Measurements from ENCODE around the gene SARDH. TPM values are rescaled to one million over a fixed set of nuclear protein-coding genes. Genes with fewer than 3 reads are reported as not detected.

Gene SARDH, protein sequence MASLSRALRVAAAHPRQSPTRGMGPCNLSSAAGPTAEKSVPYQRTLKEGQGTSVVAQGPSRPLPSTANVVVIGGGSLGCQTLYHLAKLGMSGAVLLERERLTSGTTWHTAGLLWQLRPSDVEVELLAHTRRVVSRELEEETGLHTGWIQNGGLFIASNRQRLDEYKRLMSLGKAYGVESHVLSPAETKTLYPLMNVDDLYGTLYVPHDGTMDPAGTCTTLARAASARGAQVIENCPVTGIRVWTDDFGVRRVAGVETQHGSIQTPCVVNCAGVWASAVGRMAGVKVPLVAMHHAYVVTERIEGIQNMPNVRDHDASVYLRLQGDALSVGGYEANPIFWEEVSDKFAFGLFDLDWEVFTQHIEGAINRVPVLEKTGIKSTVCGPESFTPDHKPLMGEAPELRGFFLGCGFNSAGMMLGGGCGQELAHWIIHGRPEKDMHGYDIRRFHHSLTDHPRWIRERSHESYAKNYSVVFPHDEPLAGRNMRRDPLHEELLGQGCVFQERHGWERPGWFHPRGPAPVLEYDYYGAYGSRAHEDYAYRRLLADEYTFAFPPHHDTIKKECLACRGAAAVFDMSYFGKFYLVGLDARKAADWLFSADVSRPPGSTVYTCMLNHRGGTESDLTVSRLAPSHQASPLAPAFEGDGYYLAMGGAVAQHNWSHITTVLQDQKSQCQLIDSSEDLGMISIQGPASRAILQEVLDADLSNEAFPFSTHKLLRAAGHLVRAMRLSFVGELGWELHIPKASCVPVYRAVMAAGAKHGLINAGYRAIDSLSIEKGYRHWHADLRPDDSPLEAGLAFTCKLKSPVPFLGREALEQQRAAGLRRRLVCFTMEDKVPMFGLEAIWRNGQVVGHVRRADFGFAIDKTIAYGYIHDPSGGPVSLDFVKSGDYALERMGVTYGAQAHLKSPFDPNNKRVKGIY
- total RNA-seq (6.3 TPM), polyA plus RNA-seq (ENCODE audit: insufficient read depth in 1 of 8, insufficient read length in 8 of 8, low replicate concordance in 1 of 8) (1 to 10 TPM; 4.9 to 7.1 (median 5.5) TPM)
- long read RNA-seq, donor 1 = 0 reads
- long read RNA-seq, donor 2 = 0 reads
- long read RNA-seq, donor 3, partial matches to known transcripts = 0 of 1 reads
- long read RNA-seq, donor 3, other reads (novel, unspliced or antisense) = 0 of 1 reads
- long read RNA-seq, donor 4 = 0 reads
- long read RNA-seq, donor 5, partial matches to known transcripts = 0 of 4 reads
- long read RNA-seq, donor 5, other reads (novel, unspliced or antisense) = 0 of 4 reads
- long read RNA-seq, donor 6 = 0 reads
- long read RNA-seq, donor 7 = 0 reads
- long read RNA-seq, donor 8 = 0 reads
- long read RNA-seq, donor 9 = 0 reads
- long read RNA-seq, donor 10, partial matches to known transcripts = 0 of 1 reads
- long read RNA-seq, donor 10, other reads (novel, unspliced or antisense) = 0 of 1 reads
- long read RNA-seq, donor 11, partial matches to known transcripts = 0 of 2 reads
- long read RNA-seq, donor 11, other reads (novel, unspliced or antisense) = 0 of 2 reads

DNA sequence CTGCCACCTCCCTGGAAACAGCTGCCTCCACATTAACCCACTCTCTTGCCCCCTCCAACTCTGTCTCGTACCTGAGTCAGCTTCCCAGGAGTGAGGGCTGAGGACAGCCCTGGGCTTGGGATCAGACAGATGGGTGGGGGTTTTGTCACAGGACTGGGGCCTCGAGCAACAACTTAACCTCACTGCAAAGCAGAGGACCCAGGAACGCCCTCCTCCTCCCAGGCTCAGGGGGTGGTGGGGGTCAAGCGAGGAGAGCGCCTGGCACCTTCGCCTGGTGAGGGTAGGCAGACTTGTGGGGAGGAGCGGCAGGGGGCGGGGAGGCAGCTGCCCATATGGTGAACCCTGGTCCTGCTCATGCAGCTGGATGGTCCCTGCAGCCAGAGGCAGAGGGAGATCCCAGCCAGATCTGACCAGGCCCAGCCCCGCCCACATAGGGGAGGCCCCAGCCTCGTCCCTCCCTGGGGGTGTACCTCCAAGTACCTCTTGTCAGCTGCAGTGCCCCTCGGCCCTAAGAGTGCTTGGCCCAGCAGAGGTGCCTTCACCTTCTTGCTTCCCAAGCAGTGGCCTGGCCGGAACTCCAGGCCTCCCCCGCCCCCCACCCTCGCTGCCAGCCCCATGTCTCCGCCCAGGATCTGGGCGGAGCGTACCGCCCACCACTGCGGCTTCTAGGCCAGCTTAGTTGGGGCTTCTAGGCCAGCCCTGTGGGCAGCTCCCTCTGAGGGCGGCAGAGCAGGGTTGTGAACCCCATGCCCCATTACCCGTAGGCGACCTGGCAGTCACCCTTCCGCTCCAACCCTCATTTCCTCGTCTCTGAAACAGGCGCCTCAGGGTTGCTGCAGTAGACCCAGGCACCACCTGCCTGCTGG lies at the start of gene SARDH:
SARDH (minus strand) TSS at position 579 of the 866 bp plus-strand sequence. CDS start 4,179 bp downstream, outside the sequence.
- under 1% methylated on average over 17 of the region's 25 CpGs for WGBS (ENCODE audit: insufficient coverage)
- H3K27ac ChIP-seq (ENCODE audit: low read length) = peak within 1 kb of the TSS; percentile 69
- H3K36me3 ChIP-seq (ENCODE audit: control insufficient read depth, insufficient read depth, low read length) = no peaks in the 10 kb centered on the region
- H3K4me3 ChIP-seq (ENCODE audit: low read length) = peak within 1 kb of the TSS; percentile 43
- DNase-seq = peak; percentile 81
- H3K4me1 ChIP-seq (ENCODE audit: control insufficient read depth, insufficient read depth, low read length) = peaks cover 30% of the 10 kb centered on the region
- peaks cover 6% of the 10 kb centered on the region for H3K27me3 ChIP-seq (ENCODE audit: control insufficient read depth, insufficient read depth, low read length)
- H3K9me3 ChIP-seq (replicated peaks; ENCODE audit: control insufficient read depth, low read depth, low read length) = no peaks in the 10 kb centered on the region

DNA sequence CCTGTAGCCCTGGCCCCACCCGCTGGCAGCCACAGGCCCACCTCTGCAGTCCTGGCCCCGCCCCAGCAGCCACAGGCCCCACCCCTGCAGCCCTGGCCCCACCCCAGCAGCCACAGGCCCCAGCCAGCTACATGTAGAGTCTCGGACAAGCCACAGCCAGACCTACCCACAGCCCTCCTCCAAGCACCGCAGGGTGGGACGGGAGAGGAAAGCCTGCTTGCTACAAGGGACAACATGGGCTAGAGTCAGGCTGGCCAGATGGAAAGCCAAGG lies 49.5 kb upstream of the SARDH start:
- peaks cover 57% of the 10 kb centered on the region for H3K36me3 ChIP-seq (ENCODE audit: control insufficient read depth, insufficient read depth, low read length)
- no peaks in the 10 kb centered on the region for H3K27me3 ChIP-seq (ENCODE audit: control insufficient read depth, insufficient read depth, low read length)
- H3K4me3 ChIP-seq (ENCODE audit: low read length) = no peak overlapping the region
- no peaks in the 10 kb centered on the region for H3K9me3 ChIP-seq (replicated peaks; ENCODE audit: control insufficient read depth, low read depth, low read length)
- WGBS (ENCODE audit: insufficient coverage) = 15% methylated on average over 2 of the region's 5 CpGs
- DNase-seq = no peak
- peaks cover 15% of the 10 kb centered on the region for H3K4me1 ChIP-seq (ENCODE audit: control insufficient read depth, insufficient read depth, low read length)
- H3K27ac ChIP-seq (ENCODE audit: low read length) = no peak overlapping the region

DNA sequence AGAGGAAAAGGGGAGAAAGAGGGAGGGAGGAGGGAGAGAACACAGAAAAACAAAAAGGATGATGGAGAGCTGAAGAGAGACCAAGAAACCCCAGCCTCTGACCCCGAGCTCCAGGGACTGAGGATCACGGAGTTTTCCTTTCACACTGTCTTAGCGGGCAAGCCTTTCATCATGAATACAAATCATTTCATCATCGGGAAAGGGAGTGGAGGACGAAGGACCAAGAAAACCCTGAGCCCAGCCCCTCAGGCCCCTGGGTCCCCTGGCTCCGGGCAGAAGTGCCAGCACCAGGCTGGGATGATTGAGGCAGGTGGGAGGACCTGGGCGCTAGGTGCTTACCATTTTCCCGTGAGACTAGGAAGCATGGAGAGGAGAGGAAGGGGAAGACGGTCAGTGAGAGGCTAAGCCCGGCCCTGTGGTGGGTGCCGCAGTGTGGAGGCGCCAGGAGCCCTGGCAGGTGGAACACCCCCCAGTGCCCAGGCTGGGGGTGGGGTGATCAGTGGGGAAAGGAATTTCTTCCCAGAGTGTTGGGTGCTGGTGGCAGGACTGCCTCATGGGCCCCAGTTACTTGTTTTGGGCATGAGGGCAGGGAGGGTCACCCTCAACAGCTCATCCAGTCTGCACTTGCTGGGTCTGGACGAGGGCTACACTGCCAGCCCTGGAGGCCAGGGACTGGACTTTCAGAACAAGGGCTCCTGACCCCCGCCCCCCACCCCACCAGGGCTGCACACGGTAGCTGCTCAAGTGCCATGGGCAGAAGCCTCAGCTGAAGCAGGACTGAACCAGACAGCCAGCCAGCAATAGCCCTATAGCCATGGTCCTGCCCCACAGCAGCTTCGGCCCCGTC lies 49.0 kb upstream of the SARDH start:
- 69% methylated on average over 11 of the region's 17 CpGs for WGBS (ENCODE audit: insufficient coverage)
- DNase-seq = no peak
- Histone ChIP-seq H3K36me3 (ENCODE audit: control insufficient read depth, insufficient read depth, low read length) (peaks cover 54% of the 10 kb centered on the region), H3K27me3 (ENCODE audit: control insufficient read depth, insufficient read depth, low read length) (no peaks in the 10 kb centered on the region), H3K4me3 (ENCODE audit: low read length) (no peak overlapping the region), H3K27ac (ENCODE audit: low read length) (no peak overlapping the region), H3K9me3 (replicated peaks; ENCODE audit: control insufficient read depth, low read depth, low read length) (no peaks in the 10 kb centered on the region), H3K4me1 (ENCODE audit: control insufficient read depth, insufficient read depth, low read length) (peaks cover 14% of the 10 kb centered on the region)

DNA sequence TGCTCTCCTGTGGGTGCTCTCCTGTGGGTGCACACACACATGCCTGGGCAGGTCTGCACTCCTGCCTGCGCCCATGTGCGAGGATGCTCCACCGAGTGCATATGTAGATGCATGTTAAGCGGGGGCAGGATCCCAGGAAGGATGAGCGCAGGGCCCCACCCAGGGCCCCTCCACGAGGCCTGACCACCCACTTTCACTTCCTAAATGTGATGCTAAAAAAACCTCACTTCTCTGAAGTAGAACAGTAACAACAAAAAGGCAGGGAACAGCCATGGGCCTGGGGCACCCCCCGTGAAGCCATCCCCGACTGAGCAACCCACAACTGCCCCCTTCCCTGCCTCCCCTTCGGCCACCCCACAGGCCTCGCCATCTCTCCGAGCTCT lies 48.2 kb upstream of the SARDH start:
- no peak for DNase-seq
- H3K27ac ChIP-seq (ENCODE audit: low read length) = no peak overlapping the region

DNA sequence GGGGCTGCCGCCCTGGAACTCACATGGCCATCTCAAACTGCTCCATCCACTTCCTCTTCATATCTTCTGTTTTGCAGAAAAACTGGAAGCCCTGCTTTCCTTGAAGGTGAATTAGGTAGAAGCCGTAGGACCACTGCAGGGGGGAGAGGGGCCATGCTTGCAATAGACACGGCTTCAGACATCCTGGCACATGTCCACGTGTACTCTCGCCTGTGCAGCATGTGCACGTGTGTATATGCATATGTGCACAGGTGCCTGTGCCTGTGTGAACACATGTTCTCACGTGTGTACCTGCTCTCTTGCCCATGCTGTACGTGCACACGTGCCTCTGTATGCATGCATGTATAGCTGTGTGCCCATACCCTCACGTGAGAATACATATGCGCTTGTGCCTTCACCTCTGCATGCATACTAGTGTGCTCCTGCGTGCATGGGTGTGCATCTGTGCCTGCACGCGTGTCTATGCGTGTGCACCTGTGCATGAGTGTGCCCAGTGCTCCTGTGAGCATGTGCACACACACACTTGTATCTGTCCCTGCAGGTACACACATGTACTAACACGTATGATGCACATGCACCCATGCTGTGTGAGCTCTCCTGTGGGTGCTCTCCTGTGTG lies 47.7 kb upstream of the SARDH start:
- Histone ChIP-seq H3K4me1 (ENCODE audit: control insufficient read depth, insufficient read depth, low read length) (peaks cover 14% of the 10 kb centered on the region), H3K4me3 (ENCODE audit: low read length) (no peak overlapping the region), H3K27me3 (ENCODE audit: control insufficient read depth, insufficient read depth, low read length) (no peaks in the 10 kb centered on the region), H3K9me3 (replicated peaks; ENCODE audit: control insufficient read depth, low read depth, low read length) (no peaks in the 10 kb centered on the region), H3K36me3 (ENCODE audit: control insufficient read depth, insufficient read depth, low read length) (peaks cover 53% of the 10 kb centered on the region), H3K27ac (ENCODE audit: low read length) (no peak overlapping the region)
- no peak for DNase-seq
- 85% methylated on average over 16 of the region's 16 CpGs for WGBS (ENCODE audit: insufficient coverage)

More for the DNA sequence above, 48.2 kb upstream of the SARDH start:
- Histone ChIP-seq H3K4me1 (ENCODE audit: control insufficient read depth, insufficient read depth, low read length) (peaks cover 14% of the 10 kb centered on the region), H3K9me3 (replicated peaks; ENCODE audit: control insufficient read depth, low read depth, low read length) (no peaks in the 10 kb centered on the region), H3K27me3 (ENCODE audit: control insufficient read depth, insufficient read depth, low read length) (no peaks in the 10 kb centered on the region), H3K36me3 (ENCODE audit: control insufficient read depth, insufficient read depth, low read length) (peaks cover 50% of the 10 kb centered on the region), H3K4me3 (ENCODE audit: low read length) (no peak overlapping the region)
- WGBS (ENCODE audit: insufficient coverage) = 95% methylated on average over 4 of the region's 11 CpGs

DNA sequence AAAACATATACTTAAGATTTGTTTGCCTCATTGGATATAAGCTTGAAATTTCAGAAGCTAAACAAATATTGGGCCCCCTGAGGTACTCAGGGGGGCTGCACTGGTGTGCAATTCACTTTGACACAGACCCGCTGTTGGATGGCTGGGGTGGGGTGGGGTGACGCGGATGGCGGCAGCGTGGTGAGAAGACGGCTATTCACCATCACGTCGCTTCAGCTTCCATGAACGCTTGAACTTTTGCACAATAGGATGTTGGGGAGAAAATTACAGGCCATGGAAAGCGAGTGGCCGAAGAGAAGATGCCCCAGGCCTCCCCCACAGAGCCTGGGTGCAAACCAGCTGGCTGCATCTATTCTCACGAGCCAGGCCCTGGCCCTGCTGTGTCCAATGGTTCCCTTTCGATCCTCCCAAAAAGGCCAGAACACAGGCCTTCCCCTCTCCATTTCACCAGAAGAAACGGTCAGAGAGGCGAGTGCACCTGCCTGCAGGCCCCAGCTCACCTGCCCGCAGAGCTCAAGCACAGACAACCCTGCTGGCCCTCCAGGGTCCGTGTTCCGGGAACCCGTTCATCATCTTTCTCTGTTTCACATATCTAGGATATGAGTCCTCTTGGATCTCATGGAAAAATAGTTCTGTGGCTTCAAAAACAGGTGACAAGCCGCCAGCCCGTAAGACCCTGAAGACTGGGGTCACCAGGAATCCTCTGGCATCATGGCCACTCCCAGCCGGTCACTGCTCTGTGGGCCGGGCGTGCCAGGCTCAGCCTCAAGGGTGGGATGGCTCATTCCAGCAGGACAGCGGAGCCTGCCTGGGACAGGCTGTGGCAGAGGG lies 46.8 kb upstream of the SARDH start:
- no peak overlapping the region for H3K4me3 ChIP-seq (ENCODE audit: low read length)
- 83% methylated on average over 21 of the region's 25 CpGs for WGBS (ENCODE audit: insufficient coverage)
- no peak for DNase-seq
- H3K9me3 ChIP-seq (replicated peaks; ENCODE audit: control insufficient read depth, low read depth, low read length) = no peaks in the 10 kb centered on the region
- H3K27ac ChIP-seq (ENCODE audit: low read length) = no peak overlapping the region
- H3K4me1 ChIP-seq (ENCODE audit: control insufficient read depth, insufficient read depth, low read length) = peaks cover 14% of the 10 kb centered on the region
- peaks cover 49% of the 10 kb centered on the region for H3K36me3 ChIP-seq (ENCODE audit: control insufficient read depth, insufficient read depth, low read length)
- no peaks in the 10 kb centered on the region for H3K27me3 ChIP-seq (ENCODE audit: control insufficient read depth, insufficient read depth, low read length)

DNA sequence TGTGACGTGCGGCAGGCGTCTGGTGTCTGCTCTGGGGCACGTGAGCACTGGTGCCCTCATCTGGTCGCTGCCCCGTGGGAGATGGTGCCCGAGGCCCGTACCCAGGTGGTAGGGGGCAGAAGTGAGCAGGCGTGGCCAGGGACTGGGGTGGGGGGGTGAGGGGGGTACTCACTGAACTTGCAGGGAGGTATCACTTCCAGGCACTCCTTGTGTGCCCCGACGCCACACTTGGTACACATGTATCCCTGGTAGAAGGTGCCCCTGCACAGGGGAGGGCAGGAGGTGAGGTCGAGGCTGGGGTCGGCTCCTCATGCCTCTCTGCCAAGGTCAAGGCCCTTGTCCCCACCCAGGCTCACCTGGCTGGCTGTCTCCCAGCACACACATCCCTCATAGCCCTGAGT lies 45.2 kb upstream of the SARDH start:
- no peaks in the 10 kb centered on the region for H3K27me3 ChIP-seq (ENCODE audit: control insufficient read depth, insufficient read depth, low read length)
- peaks cover 47% of the 10 kb centered on the region for H3K36me3 ChIP-seq (ENCODE audit: control insufficient read depth, insufficient read depth, low read length)
- WGBS (ENCODE audit: insufficient coverage) = 80% methylated on average over 12 of the region's 13 CpGs
- no peak for DNase-seq
- H3K4me3 ChIP-seq (ENCODE audit: low read length) = no peak overlapping the region
- H3K9me3 ChIP-seq (replicated peaks; ENCODE audit: control insufficient read depth, low read depth, low read length) = no peaks in the 10 kb centered on the region
- H3K27ac ChIP-seq (ENCODE audit: low read length) = no peak overlapping the region
- peaks cover 2% of the 10 kb centered on the region for H3K4me1 ChIP-seq (ENCODE audit: control insufficient read depth, insufficient read depth, low read length)
